ENCODE measurements around the gene LY9. TPM values are rescaled to one million over a fixed set of nuclear protein-coding genes. Genes with fewer than 3 reads are reported as not detected.

The LY9 gene, protein sequence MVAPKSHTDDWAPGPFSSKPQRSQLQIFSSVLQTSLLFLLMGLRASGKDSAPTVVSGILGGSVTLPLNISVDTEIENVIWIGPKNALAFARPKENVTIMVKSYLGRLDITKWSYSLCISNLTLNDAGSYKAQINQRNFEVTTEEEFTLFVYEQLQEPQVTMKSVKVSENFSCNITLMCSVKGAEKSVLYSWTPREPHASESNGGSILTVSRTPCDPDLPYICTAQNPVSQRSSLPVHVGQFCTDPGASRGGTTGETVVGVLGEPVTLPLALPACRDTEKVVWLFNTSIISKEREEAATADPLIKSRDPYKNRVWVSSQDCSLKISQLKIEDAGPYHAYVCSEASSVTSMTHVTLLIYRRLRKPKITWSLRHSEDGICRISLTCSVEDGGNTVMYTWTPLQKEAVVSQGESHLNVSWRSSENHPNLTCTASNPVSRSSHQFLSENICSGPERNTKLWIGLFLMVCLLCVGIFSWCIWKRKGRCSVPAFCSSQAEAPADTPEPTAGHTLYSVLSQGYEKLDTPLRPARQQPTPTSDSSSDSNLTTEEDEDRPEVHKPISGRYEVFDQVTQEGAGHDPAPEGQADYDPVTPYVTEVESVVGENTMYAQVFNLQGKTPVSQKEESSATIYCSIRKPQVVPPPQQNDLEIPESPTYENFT
- total RNA-seq (2022; extraction: Qiagen RNA extraction; ENCODE audit: low read depth), result 0.07 to 0.18 TPM (median 0.11 TPM) in 4 of 5 replicates, not detected in the other

DNA sequence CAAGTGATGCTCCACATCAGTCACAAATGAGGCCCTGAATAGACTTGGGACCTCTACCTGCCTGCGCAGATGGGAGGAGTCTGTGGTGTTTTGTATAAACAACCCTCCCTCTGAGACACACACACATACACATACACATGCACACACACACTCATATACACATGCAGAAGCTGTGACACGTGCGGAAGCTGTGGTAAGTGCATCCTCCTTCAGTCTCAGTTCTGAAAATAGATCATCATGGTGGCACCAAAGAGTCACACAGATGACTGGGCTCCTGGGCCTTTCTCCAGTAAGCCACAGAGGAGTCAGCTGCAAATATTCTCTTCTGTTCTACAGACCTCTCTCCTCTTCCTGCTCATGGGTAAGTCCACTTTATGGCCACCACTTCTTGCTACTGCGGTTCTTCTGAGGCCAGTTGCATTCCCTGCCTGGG lies at the start of gene LY9:
LY9 (plus strand) TSS at position 224 of the 433 bp plus-strand sequence; CDS start at position 238, 14 bp downstream.

DNA sequence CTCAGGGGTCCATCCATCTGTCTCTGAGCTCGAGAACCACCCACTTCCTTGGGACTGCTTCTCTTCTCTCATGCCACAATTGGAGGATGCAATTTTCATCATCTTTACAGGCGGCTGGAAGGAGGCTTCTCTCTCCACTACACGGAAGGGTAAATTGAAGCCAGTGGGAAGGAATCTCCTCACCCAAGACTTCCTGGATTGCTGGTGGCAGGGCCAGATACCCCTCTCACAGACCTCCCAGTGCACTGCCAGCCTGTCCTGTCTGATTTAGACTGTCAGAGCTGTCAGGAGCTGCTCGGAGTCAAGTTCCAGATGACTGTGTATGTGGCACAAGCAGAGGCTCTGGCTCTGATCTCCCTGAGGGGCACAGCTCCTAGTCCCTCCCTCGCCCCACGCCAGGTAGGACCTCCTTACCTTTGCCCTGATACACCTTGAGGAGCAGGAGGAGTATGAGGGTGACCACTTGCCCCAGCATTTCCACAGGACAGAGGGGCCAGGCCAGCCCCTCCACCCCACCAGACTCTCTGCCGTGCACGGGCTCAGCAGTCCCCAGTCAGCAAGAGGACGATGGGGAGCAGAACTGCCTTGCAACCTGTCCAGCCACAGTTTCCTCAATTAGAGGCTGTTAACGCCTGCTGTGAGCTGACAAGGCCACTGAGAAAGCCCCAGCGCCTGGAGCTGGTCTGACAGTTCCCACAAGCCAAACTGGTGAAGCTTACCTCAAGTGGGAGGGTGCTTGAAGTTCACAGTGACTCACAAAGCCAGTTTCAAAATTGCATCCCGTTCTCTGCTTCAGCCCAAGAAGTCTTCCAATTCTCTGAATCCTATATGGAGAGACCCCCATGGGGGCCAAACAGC lies 66.5 kb downstream of the LY9 start, which contains the start of gene CD244:
CD244 (minus strand) TSS at position 685 of the 858 bp plus-strand sequence; CDS start at position 475, 210 bp downstream.

Other genes starting within 250 kb of the LY9 start
- gene CD84, start 216.7 kb upstream of the LY9 start, total RNA-seq (2022; extraction: Qiagen RNA extraction; ENCODE audit: low read depth), result not detected in 5 replicates
- gene SLAMF1, start 149.1 kb upstream of the LY9 start, total RNA-seq (2022; extraction: Qiagen RNA extraction; ENCODE audit: low read depth), result not detected in 5 replicates
- gene CD48, start 84.4 kb upstream of the LY9 start, total RNA-seq (2022; extraction: Qiagen RNA extraction; ENCODE audit: low read depth), result not detected in 5 replicates
- gene SLAMF7, start 56.9 kb upstream of the LY9 start, total RNA-seq (2022; extraction: Qiagen RNA extraction; ENCODE audit: low read depth), result 1.6 to 4.0 TPM (median 2.6 TPM) in 5 replicates
- not detected in 5 replicates for gene CD244, start 66.7 kb downstream of the LY9 start, total RNA-seq (2022; extraction: Qiagen RNA extraction; ENCODE audit: low read depth)
- not detected in 5 replicates for gene ITLN1, start 89.0 kb downstream of the LY9 start, total RNA-seq (2022; extraction: Qiagen RNA extraction; ENCODE audit: low read depth)
- gene ITLN2, start 158.6 kb downstream of the LY9 start, total RNA-seq (2022; extraction: Qiagen RNA extraction; ENCODE audit: low read depth), result 0.14 to 0.30 TPM (median 0.14 TPM) in 3 of 5 replicates, not detected in the others
- 45.4 to 56.7 TPM (median 50.6 TPM) in 5 replicates for gene F11R, start 225.0 kb downstream of the LY9 start, total RNA-seq (2022; extraction: Qiagen RNA extraction; ENCODE audit: low read depth)
- 0.21 to 0.46 TPM (median 0.24 TPM) in 3 of 5 replicates, not detected in the others for gene TSTD1, start 242.8 kb downstream of the LY9 start, total RNA-seq (2022; extraction: Qiagen RNA extraction; ENCODE audit: low read depth)
- 48.5 to 57.3 TPM (median 53.1 TPM) in 5 replicates for gene USF1, start 249.8 kb downstream of the LY9 start, total RNA-seq (2022; extraction: Qiagen RNA extraction; ENCODE audit: low read depth)

Measured in A549 treated with DMSO at 1 μM for 4 hours (cell line).